HCT116 (cell line): ENCODE data around the gene ZNF143. TPM values are rescaled to one million over a fixed set of nuclear protein-coding genes. Genes with fewer than 3 reads are reported as not detected.

Source experiments
- ATAC-seq: fragments of 200-7000 bp; cut with Tn5 transposase; 2 replicates; pipeline ENCODE4 v1.9.1; 2020; ENCODE audit warnings: mild to moderate bottlenecking, moderate library complexity
- BruUV-seq: library from RNA; stranded (reverse); fragments of 400-500 nt; replicated peaks from 2 replicates; lab custom pipeline; 2021; lab: Mats Ljungman, UMichigan
- CTCF ChIA-PET: fragments of 300-600 bp; sonication (Branson Sonifier 250); formaldehyde crosslinking; loops from one replicate; lab custom pipeline; 2021; ENCODE audit warnings: antibody characterized with exemption; lab: Charles Lee
- POLR2A ChIA-PET: fragments of 300-600, 350-600 bp; sonication (Branson Sonifier 250); formaldehyde crosslinking; loops from one replicate; lab custom pipeline; 2021; ENCODE audit warnings: antibody characterized with exemption; lab: Charles Lee
- RAD21 ChIA-PET, 2 experiments: fragments of 300-600 bp; sonication (Branson Sonifier 250); formaldehyde crosslinking; loops; one replicate each; lab custom pipeline; 2023; ENCODE audit warnings: low total read pairs in 2 of 2; ENCODE audit not compliant: uncharacterized antibody in 2 of 2, unreplicated experiment in 2 of 2, low non-redundant PET in 1 of 2; lab: Charles Lee
- DNase-seq: peaks from one replicate; pipeline ENCODE4 v3.0.0-alpha.2; 2010; ENCODE audit warnings: low read depth, low spot score
- H2AFZ ChIP-seq: fragments of 200-600 bp; shearing (Covaris generic), sonication (generic); 2 replicates; pipeline ENCODE4 v1.6.1; 2017; ENCODE audit warnings: low read depth, mixed run types, mixed read lengths, antibody characterized with exemption, low read length; ENCODE audit not compliant: poor library complexity, severe bottlenecking
- H3K27ac ChIP-seq: 2 replicates; pipeline ENCODE4 v1.5.1; 2012; ENCODE audit warnings: low read depth, low read length
- H3K27me3 ChIP-seq: fragments of 200-600 bp; sonication (generic); 2 replicates; pipeline ENCODE4 v1.6.1; 2016; ENCODE audit warnings: mixed run types, low read length, mixed read lengths; ENCODE audit not compliant: insufficient read depth
- H3K36me3 ChIP-seq, 2 experiments: fragments of 200-500 bp in 1 of 2; fragments of 200-600 bp in 1 of 2; sonication (Bioruptor generic) in 1 of 2; sonication (generic) in 1 of 2; 2 replicates each; pipeline versions ENCODE4 v1.5.1 to v1.6.1; 2014 to 2016; ENCODE audit warnings: low read length in 2 of 2, inconsistent platforms in 1 of 2, mixed read lengths in 1 of 2, mixed run types in 1 of 2; ENCODE audit not compliant: insufficient read depth in 2 of 2, control insufficient read depth in 1 of 2
- H3K4me1 ChIP-seq, 2 experiments: fragments of 200-600 bp in 1 of 2; sonication (generic) in 1 of 2; 2 replicates each; pipeline versions ENCODE4 v1.5.1 to v1.6.1; 2012 to 2017; ENCODE audit warnings: low read length in 2 of 2, inconsistent platforms in 1 of 2, mild to moderate bottlenecking in 1 of 2, mixed read lengths in 1 of 2, mixed run types in 1 of 2, moderate library complexity in 1 of 2; ENCODE audit not compliant: insufficient read depth in 2 of 2, control insufficient read depth in 1 of 2
- H3K4me2 ChIP-seq: fragments of 200-600 bp; sonication (generic); 2 replicates; pipeline ENCODE4 v1.6.1; 2017; ENCODE audit warnings: mixed run types, low read length, mixed read lengths
- H3K4me3 ChIP-seq, 2 experiments: fragments of 200-600 bp in 1 of 2; sonication (generic) in 1 of 2; replicated peaks in 1 of 2; 2 replicates each; pipeline ENCODE4 v1.5.1; 2011 to 2016; ENCODE audit warnings: low read length in 2 of 2, control low read depth in 1 of 2, low read depth in 1 of 2, mild to moderate bottlenecking in 1 of 2, mixed read lengths in 1 of 2, mixed run types in 1 of 2
- H3K79me2 ChIP-seq: fragments of 200-600 bp; sonication (generic); 2 replicates; pipeline ENCODE4 v1.6.1; 2017; ENCODE audit warnings: mild to moderate bottlenecking, mixed run types, low read length, moderate library complexity, mixed read lengths; ENCODE audit not compliant: insufficient read depth
- H3K9ac ChIP-seq: fragments of 200-600 bp; sonication (generic); 2 replicates; pipeline ENCODE4 v1.6.1; 2016; ENCODE audit warnings: low read length, mixed read lengths
- H3K9me2 ChIP-seq: fragments of 200-600 bp; sonication (generic), shearing (Covaris generic); 2 replicates; pipeline ENCODE4 v1.6.1; 2017; ENCODE audit warnings: mixed run types, mild to moderate bottlenecking, moderate library complexity; ENCODE audit not compliant: insufficient read depth
- H3K9me3 ChIP-seq, 2 experiments: fragments of 200-500 bp in 1 of 2; fragments of 200-600 bp in 1 of 2; sonication (Bioruptor generic) in 1 of 2; sonication (generic) in 1 of 2; 2 replicates each; pipeline ENCODE4 v1.6.1; 2014 to 2017; ENCODE audit warnings: low read length in 2 of 2, mixed read lengths in 2 of 2, inconsistent platforms in 1 of 2, low read depth in 1 of 2, mild to moderate bottlenecking in 1 of 2, mixed run types in 1 of 2, moderate library complexity in 1 of 2; ENCODE audit not compliant: control insufficient read depth in 1 of 2, insufficient read depth in 1 of 2
- H4K20me1 ChIP-seq: fragments of 200-600 bp; sonication (generic), shearing (Covaris generic); 2 replicates; pipeline ENCODE4 v1.6.1; 2017; ENCODE audit warnings: mixed run types, mild to moderate bottlenecking, moderate library complexity; ENCODE audit not compliant: insufficient read depth
- ATF3 ChIP-seq: IDR thresholded peaks from 2 replicates; pipeline ENCODE4 v1.6.1; 2012
- CBX3 ChIP-seq: IDR thresholded peaks from 2 replicates; pipeline ENCODE4 v1.6.1; 2012; ENCODE audit warnings: low read depth
- EZH2 ChIP-seq: fragments of 200-600 bp; sonication (generic); IDR thresholded peaks from 2 replicates; pipeline ENCODE4 v1.6.1; 2017; ENCODE audit warnings: antibody characterized with exemption, mixed run types
- JUND ChIP-seq: IDR thresholded peaks from 2 replicates; pipeline ENCODE4 v1.6.1; 2012
- MAX ChIP-seq: IDR thresholded peaks from 2 replicates; pipeline ENCODE4 v1.6.1; 2012
- POLR2A ChIP-seq: IDR thresholded peaks from 2 replicates; pipeline ENCODE4 v1.7.0; 2011; ENCODE audit warnings: borderline replicate concordance; ENCODE audit not compliant: insufficient read depth, insufficient read length; ENCODE audit errors: extremely low read depth
- RAD21 ChIP-seq: IDR thresholded peaks from 2 replicates; pipeline ENCODE4 v1.6.1; 2012; ENCODE audit warnings: low read depth, mild to moderate bottlenecking
- SIN3A ChIP-seq: IDR thresholded peaks from 2 replicates; pipeline ENCODE4 v1.6.1; 2012; ENCODE audit warnings: low read depth
- SP1 ChIP-seq: IDR thresholded peaks from 2 replicates; pipeline ENCODE4 v1.6.1; 2012; ENCODE audit warnings: low read depth
- SRF ChIP-seq: IDR thresholded peaks from 2 replicates; pipeline ENCODE4 v1.6.1; 2012; ENCODE audit warnings: low read depth
- TCF7L2 ChIP-seq: IDR thresholded peaks from 2 replicates; pipeline ENCODE4 v1.7.0; 2011; ENCODE audit warnings: borderline replicate concordance, inconsistent platforms; ENCODE audit not compliant: insufficient read depth, insufficient read length; ENCODE audit errors: extremely low read depth
- ZBTB33 ChIP-seq: IDR thresholded peaks from 2 replicates; pipeline ENCODE4 v1.6.1; 2011; ENCODE audit warnings: mild to moderate bottlenecking, low read length, moderate library complexity; ENCODE audit not compliant: insufficient replicate concordance; ENCODE audit errors: extremely low read depth
- ZNF274 ChIP-seq: fragments of 200-500 bp; sonication (Bioruptor generic); IDR thresholded peaks from 2 replicates; pipeline ENCODE4 v1.6.1; 2014; ENCODE audit warnings: mild to moderate bottlenecking, low read depth, low read length, inconsistent platforms
- intact Hi-C: fragments of 100-400 bp; cut with micrococcal nuclease; formaldehyde crosslinking; loops from 2 replicates; pipeline ENCODE4 v1.10.0; 2022
- total RNA-seq: library from RNA; stranded (reverse); gene quantifications from one replicate; pipeline ENCODE4 v1.2.1, GENCODE V29; 2021; ENCODE audit not compliant: unreplicated experiment

The ZNF143 gene
- total RNA-seq, 1 experiment from 2014 or later = 27.5 TPM

- TF ChIP-seq ZBTB33 = peak; percentile 10
- TF ChIP-seq CBX3 = peak; percentile 97
- TF ChIP-seq EZH2 = no peak
Observed at GRCh38 chr11:9565822-9566560, 105.2 kb downstream of the ZNF143 start (continued).

- ATAC-seq (no peak), DNase-seq (no peak)
- TF ChIP-seq CBX3 (no peak), MAX (no peak), TCF7L2 (no peak), RAD21 (no peak), ATF3 (no peak), SRF (no peak), SP1 (no peak), ZNF274 (no peak), JUND (no peak), SIN3A (no peak), POLR2A (no peak)
- Histone ChIP-seq H3K4me3 (peak overlapping the region in 1 of 2 experiments; percentile 16; a peak in 1 of 4 replicates), H3K9ac (peak overlapping the region; percentile 58), H4K20me1 (no peaks in the 10 kb centered on the region), H3K9me2 (no peaks in the 10 kb centered on the region), H3K27ac (peak overlapping the region; percentile 57), H3K4me1 (peaks cover 41 to 69% of the 10 kb centered on the region in 2 experiments), H3K4me2 (peak overlapping the region; percentile 70), H3K79me2 (no peaks in the 10 kb centered on the region), H3K36me3 (no peaks in the 10 kb centered on the region), H3K9me3 (peaks cover 0 to under 1% of the 10 kb centered on the region in 2 experiments; a peak in 1 of 4 replicates), H2AFZ (no peak overlapping the region), H3K27me3 (no peaks in the 10 kb centered on the region)
- CTCF ChIA-PET = interaction anchor here (1.7 kb wide), 1 partner anchor 32 kb away, joined by 11 read pairs; no protein-coding TSS in a partner anchor
- RAD21 ChIA-PET = no interaction called here
- intact Hi-C loops = no loop called here
- BruUV-seq = TSS peak; percentile 91
- POLR2A ChIA-PET = interaction anchor here (1.0 to 1.2 kb wide), 2 partner anchors 32 to 106 kb away, joined by 4 to 5 read pairs; partner anchors contain the start of gene ZNF143
Observed at GRCh38 chr11:9566561-9567063, 105.8 kb downstream of the ZNF143 start.
